Ovary (tissue), 9 donors: Measurements from ENCODE around the gene ZNF33A. TPM values are rescaled to one million over a fixed set of nuclear protein-coding genes. Genes with fewer than 3 reads are reported as not detected.

Source experiments
- DNase-seq, 5 donors: peaks; one replicate each; pipeline ENCODE4 v3.0.0-alpha.2; 2019 to 2020
- H3K27ac ChIP-seq, 2 donors: fragments of 200-600 bp; one replicate each; pipeline versions ENCODE4 v1.5.1 to v1.8.0; 2019 to 2022
- H3K27me3 ChIP-seq: fragments of 200-600 bp; one replicate; pipeline ENCODE4 v1.8.0; 2022
- H3K36me3 ChIP-seq: fragments of 200-600 bp; sonication (generic); one replicate; pipeline ENCODE4 v1.5.1; 2019
- H3K4me1 ChIP-seq: one replicate; pipeline ENCODE4 v1.8.1; 2013; ENCODE audit warnings: mild to moderate bottlenecking, moderate library complexity; ENCODE audit not compliant: insufficient read depth
- H3K4me3 ChIP-seq: fragments of 200-600 bp; sonication (generic); one replicate; pipeline ENCODE4 v1.5.1; 2017
- H3K9me3 ChIP-seq, 2 donors: fragments of 200-600 bp in 1 of 2; sonication (generic) in 1 of 2; one replicate each; pipeline versions ENCODE4 v1.5.1 to v1.8.1; 2013 to 2019; ENCODE audit warnings: mild to moderate bottlenecking in 1 of 2, moderate library complexity in 1 of 2
- CTCF ChIP-seq, 3 donors: fragments of 450-650 bp in 2 of 3; fragments of 200-600 bp in 1 of 3; IDR thresholded peaks; one replicate each; pipeline versions ENCODE4 v1.5.1 to v1.8.0; 2016 to 2022; ENCODE audit warnings: antibody characterized with exemption in 3 of 3, mild to moderate bottlenecking in 1 of 3
- EP300 ChIP-seq: sonication (generic); formaldehyde crosslinking; IDR thresholded peaks from one replicate; pipeline ENCODE4 v1.6.1; 2017; ENCODE audit warnings: antibody characterized with exemption
- POLR2A ChIP-seq: fragments of 450-650 bp; IDR thresholded peaks from one replicate; pipeline ENCODE4 v1.6.1; 2017; ENCODE audit warnings: antibody characterized with exemption, mild to moderate bottlenecking, moderate library complexity
- WGBS, 3 donors: extraction: QIAGEN DNeasy Blood & Tissue Kit in 1 of 3; methylation state at CpG; one replicate each; pipeline versions ENCODE4 v1.1.5 to v1.1.7; 2013 to 2017; 5-methylcytosine and 5-hydroxymethylcytosine counted together
- intact Hi-C, 4 donors: fragments of 100-400 bp; cut with DNase I; formaldehyde crosslinking; loops; one replicate each; pipeline versions ENCODE4 v1.11.0 to v1.15.1; 2022 to 2023
- polyA plus RNA-seq, 2 donors: library from polyadenylated mRNA; stranded (reverse); fragments of 200-250 nt in 1 of 2; fragments of 350-450 nt in 1 of 2; fragmentation: Illumina TruSeq in 1 of 2; extraction: RNeasy Lipid Tissue Mini Kit (QIAGEN cat#74804) in 1 of 2; gene quantifications; one replicate each; pipeline ENCODE4 v1.2.3, GENCODE V29; 2013 to 2014
- total RNA-seq, 7 donors: library from RNA; depleted of rRNA in 2 of 7; stranded (reverse); fragments of >200 nt in 2 of 7; fragmentation: NEBNext Ultra II Directional in 3 of 7; extraction: Animal tissue kit (Norgen Biotek cat#: 25700) in 3 of 7; gene quantifications; one replicate each; pipeline versions ENCODE4 v1.1.0 to v1.2.4, GENCODE V29; 2016 to 2023
- donor health status: DM: no; HTN: no; CAD: no; lungs with moderate emphysema.
- donor health status: DM: no; HTN: no; CAD: no.
- donor health status: Bipolar disorder and iron deficiency.
- donor health status: DM: yes; HTN: yes; CAD: no.
- donor health status: DM: no; HTN: no; CAD: no.
- donor health status: DM: yes; HTN: yes; CAD: no.

ZNF33A gene
- total and polyA plus RNA-seq, 9 donors, result 13.4 to 36.3 (median 28.0) TPM

DNA sequence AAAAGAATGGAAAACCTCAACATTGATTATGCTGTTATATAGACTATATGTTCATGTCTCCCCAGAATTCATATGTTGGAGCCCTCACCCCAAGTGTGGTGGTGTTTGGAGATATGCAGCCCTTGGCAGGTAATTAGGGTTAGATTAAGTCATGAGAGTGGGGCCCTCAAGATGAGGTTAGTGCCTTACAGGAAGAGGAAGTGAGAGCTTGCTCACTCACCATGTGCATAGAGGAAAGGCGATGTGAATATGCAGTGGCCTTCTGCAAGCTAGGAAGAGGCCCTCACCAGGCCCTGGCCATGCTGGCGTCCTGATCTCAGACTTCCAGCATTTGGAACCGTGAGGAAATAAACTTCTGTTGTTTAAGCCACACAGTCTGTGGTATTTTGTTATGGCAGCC, 14.8 kb downstream of the ZNF33A start:
- no peaks in the 10 kb centered on the region for H3K27me3 ChIP-seq
- H3K27ac ChIP-seq, result no peak overlapping the region
- TF ChIP-seq EP300 (no peak), CTCF (IDR thresholded peaks at IDR 0.05) (no peak), POLR2A (no peak)
- no peak overlapping the region for H3K4me3 ChIP-seq
- H3K9me3 ChIP-seq, result no peaks in the 10 kb centered on the region
- no peaks in the 10 kb centered on the region for H3K4me1 ChIP-seq
- intact Hi-C loops, result no loop called here
- no peaks in the 10 kb centered on the region for H3K36me3 ChIP-seq
- DNase-seq, result no peak
- WGBS, 3 donors, result 94 to 100% (median 96%) methylated on average over 3 of the region's 3 CpGs

DNA sequence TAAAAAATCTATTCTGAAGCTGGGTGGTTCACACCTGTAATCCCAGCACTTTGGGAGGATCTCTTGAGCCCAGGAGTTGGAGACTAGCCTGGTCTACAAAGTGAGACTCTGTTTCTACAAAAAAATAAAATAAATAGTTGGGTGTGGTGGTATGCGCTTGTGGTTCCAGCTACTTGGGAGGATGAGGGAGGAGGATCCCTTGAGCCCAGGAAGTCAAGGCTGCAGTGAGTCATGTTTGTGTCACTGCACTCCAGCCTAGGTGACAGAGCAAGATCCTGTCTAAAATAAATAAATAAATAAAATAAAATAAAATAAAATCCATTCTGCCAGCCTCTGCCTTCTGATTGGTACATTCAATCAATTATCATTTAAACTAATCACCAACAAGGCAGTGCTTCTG, 17.5 kb downstream of the ZNF33A start:
- no peaks in the 10 kb centered on the region for H3K27me3 ChIP-seq
- intact Hi-C loops, result no loop called here
- TF ChIP-seq CTCF (IDR thresholded peaks at IDR 0.05), result no peak
- no peak for TF ChIP-seq EP300
- TF ChIP-seq POLR2A, result no peak
- no peaks in the 10 kb centered on the region for H3K9me3 ChIP-seq
- DNase-seq, result no peak
- whole genome bisulfite sequencing, 3 donors, result 91 to 100% (median 97%) methylated on average over 1 of the region's 1 CpG
- no peaks in the 10 kb centered on the region for H3K36me3 ChIP-seq
- no peaks in the 10 kb centered on the region for H3K4me1 ChIP-seq
- no peak overlapping the region for H3K27ac ChIP-seq
- no peak overlapping the region for H3K4me3 ChIP-seq

- WGBS, 3 donors, result 73 to 77% (median 75%) methylated on average over 5 of the region's 5 CpGs
- TF ChIP-seq EP300, result no peak
- DNase-seq, result no peak
Measured at GRCh38 chr10:38032886-38033285, 22.4 kb downstream of the ZNF33A start.

GRCh38 chr10:38038107-38038931, 27.8 kb downstream of the ZNF33A start:
- no peaks in the 10 kb centered on the region for H3K27me3 ChIP-seq
- H3K4me3 ChIP-seq, result no peak overlapping the region
- H3K36me3 ChIP-seq, result no peaks in the 10 kb centered on the region
- no peak overlapping the region for H3K27ac ChIP-seq
- intact Hi-C loops, result no loop called here
- TF ChIP-seq CTCF (IDR thresholded peaks at IDR 0.05) (no peak), EP300 (no peak), POLR2A (no peak)
- 91 to 94% (median 93%) methylated on average over 7 of the region's 7 CpGs for WGBS, 3 donors
- H3K9me3 ChIP-seq, result no peaks in the 10 kb centered on the region
- H3K4me1 ChIP-seq, result no peaks in the 10 kb centered on the region
- no peak for DNase-seq

More at GRCh38 chr10:38032886-38033285, 22.4 kb downstream of the ZNF33A start:
- Histone ChIP-seq H3K4me3 (no peak overlapping the region), H3K27ac (no peak overlapping the region), H3K9me3 (no peaks in the 10 kb centered on the region), H3K27me3 (no peaks in the 10 kb centered on the region), H3K36me3 (no peaks in the 10 kb centered on the region), H3K4me1 (no peaks in the 10 kb centered on the region)
- intact Hi-C loops, result no loop called here

DNA sequence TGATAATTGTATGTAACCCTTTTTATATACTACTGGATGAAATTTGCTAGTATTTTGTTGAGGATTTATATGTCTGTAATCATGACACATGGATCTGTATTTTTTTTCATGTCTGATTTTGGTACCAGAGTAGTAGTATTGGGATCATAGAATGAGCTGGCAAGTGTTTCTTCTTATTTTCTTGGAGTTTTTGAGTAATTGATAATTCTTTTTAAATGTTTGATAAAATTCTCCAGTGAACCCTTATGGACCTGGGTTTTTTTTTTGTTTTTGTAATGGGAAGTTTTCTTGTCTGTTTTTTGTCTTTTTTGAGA, 28.4 kb downstream of the ZNF33A start:
- H3K4me1 ChIP-seq, result no peaks in the 10 kb centered on the region
- DNase-seq, result no peak
- intact Hi-C loops, result no loop called here
- H3K36me3 ChIP-seq, result no peaks in the 10 kb centered on the region
- no peaks in the 10 kb centered on the region for H3K27me3 ChIP-seq
- no peak for TF ChIP-seq EP300
- no peak for TF ChIP-seq CTCF (IDR thresholded peaks at IDR 0.05)
- no peaks in the 10 kb centered on the region for H3K9me3 ChIP-seq
- no peak overlapping the region for H3K27ac ChIP-seq
- H3K4me3 ChIP-seq, result no peak overlapping the region
